Kidney epithelial cell (primary cell): ENCODE results near the gene ANKRD39. TPM values are rescaled to one million over a fixed set of nuclear protein-coding genes. Genes with fewer than 3 reads are reported as not detected.

ENCODE experiments used
- DNase-seq: peaks from one replicate; pipeline ENCODE4 v3.0.0-alpha.2; 2010; ENCODE audit warnings: low read depth
- H3K27me3 ChIP-seq: 2 replicates; pipeline ENCODE4 v1.6.0; 2011; ENCODE audit warnings: low read length; ENCODE audit not compliant: control insufficient read depth, insufficient read depth
- H3K36me3 ChIP-seq: 2 replicates; pipeline ENCODE4 v1.5.1; 2011; ENCODE audit warnings: low read length; ENCODE audit not compliant: control insufficient read depth, insufficient read depth
- H3K4me3 ChIP-seq: 2 replicates; pipeline ENCODE4 v1.5.1; 2011; ENCODE audit warnings: low read depth, mild to moderate bottlenecking, control low read depth, low read length
- CTCF ChIP-seq: IDR thresholded peaks from 2 replicates; pipeline ENCODE4 v1.5.1; 2011; ENCODE audit warnings: mild to moderate bottlenecking, moderate library complexity, low read length, control low read depth, inconsistent platforms; ENCODE audit not compliant: insufficient read depth, poor library complexity, severe bottlenecking
- total RNA-seq: library from RNA; depleted of rRNA; stranded (reverse); fragments of >200 nt; gene quantifications from 2 replicates; pipeline ENCODE4 v1.2.3, GENCODE V29; 2015

The ANKRD39 gene
- total RNA-seq, 1 donor from 2014 or later: 27.3 TPM

- no peak overlapping the region for H3K4me3 ChIP-seq
- no peaks in the 10 kb centered on the region for H3K36me3 ChIP-seq
- no peak for TF ChIP-seq CTCF
- no peak for DNase-seq
- H3K27me3 ChIP-seq: no peaks in the 10 kb centered on the region
Observed at GRCh38 chr2:96839293-96839874, 18.4 kb downstream of the ANKRD39 start.

- H3K36me3 ChIP-seq: no peaks in the 10 kb centered on the region
- no peaks in the 10 kb centered on the region for H3K27me3 ChIP-seq
- DNase-seq: no peak
- TF ChIP-seq CTCF: no peak
- H3K4me3 ChIP-seq: no peak overlapping the region
Observed at GRCh38 chr2:96838345-96839292, 19.2 kb downstream of the ANKRD39 start.

GRCh38 chr2:96837575-96837974 is 20.2 kb downstream of the ANKRD39 start:
- Histone ChIP-seq H3K36me3 (no peaks in the 10 kb centered on the region), H3K27me3 (no peaks in the 10 kb centered on the region), H3K4me3 (no peak overlapping the region)
- no peak for TF ChIP-seq CTCF
- no peak for DNase-seq

- DNase-seq: no peak
- peaks cover 1% of the 10 kb centered on the region for H3K36me3 ChIP-seq
- no peak for TF ChIP-seq CTCF
- no peak overlapping the region for H3K4me3 ChIP-seq
- H3K27me3 ChIP-seq: no peaks in the 10 kb centered on the region
Observed at GRCh38 chr2:96835830-96836229, 22.0 kb downstream of the ANKRD39 start.

- TF ChIP-seq CTCF: no peak
- no peaks in the 10 kb centered on the region for H3K27me3 ChIP-seq
- H3K36me3 ChIP-seq: peaks cover 3% of the 10 kb centered on the region
- no peak overlapping the region for H3K4me3 ChIP-seq
- no peak for DNase-seq
Observed at GRCh38 chr2:96832754-96833507, 24.9 kb downstream of the ANKRD39 start.
